ENCODE data around the gene KCNQ1OT1.

The KCNQ1OT1 gene

DNA sequence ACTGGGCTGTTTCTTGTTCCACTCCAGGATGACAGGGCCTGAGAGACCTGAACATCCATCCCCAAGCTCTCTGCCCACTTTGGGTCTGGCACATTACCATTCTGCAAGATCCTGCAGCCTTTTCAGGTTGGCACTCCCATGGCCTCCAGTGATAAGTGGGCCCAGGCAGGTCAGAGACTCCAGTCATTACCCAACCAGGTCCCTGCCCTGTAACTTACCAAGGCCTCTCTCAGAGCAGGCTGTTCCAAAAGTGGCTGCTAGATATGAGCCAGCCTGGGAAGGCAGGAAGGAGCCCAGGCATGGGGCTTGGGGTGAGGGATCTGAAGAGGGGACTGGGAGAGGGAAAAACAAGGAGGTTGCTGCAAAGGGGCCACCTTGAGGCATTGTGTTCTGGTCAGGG lies 35.9 kb downstream of the KCNQ1OT1 start:
- no peaks in the 10 kb centered on the region for H3K9me2 ChIP-seq (replicated peaks; ENCODE audit: insufficient read depth, low read length)
- H3K36me3 ChIP-seq (replicated peaks; ENCODE audit: insufficient read depth, low read length) = no peaks in the 10 kb centered on the region
- H4K20me1 ChIP-seq (ENCODE audit: insufficient read depth, low read length) = no peaks in the 10 kb centered on the region
- no peaks in the 10 kb centered on the region for H3K79me2 ChIP-seq (ENCODE audit: low read length)
- peaks cover 3% of the 10 kb centered on the region; the same call in 1 of the 2 replicates for H3K4me1 ChIP-seq (ENCODE audit: low read length)
- H3K4me3 ChIP-seq (ENCODE audit: low read length) = no peak overlapping the region
- H3K9ac ChIP-seq (ENCODE audit: low read length) = no peak overlapping the region
- no peaks in the 10 kb centered on the region for H3K27me3 ChIP-seq (replicated peaks; ENCODE audit: insufficient read depth, low read length)
- H2AFZ ChIP-seq (ENCODE audit: low read length) = no peak overlapping the region
- DNase-seq = no peak
- no peak overlapping the region for H3K27ac ChIP-seq (ENCODE audit: low read length)
- no peaks in the 10 kb centered on the region for H3F3A ChIP-seq (ENCODE audit: insufficient read depth, low read length)
- no peaks in the 10 kb centered on the region for H3K9me3 ChIP-seq (replicated peaks; ENCODE audit: insufficient read depth, low read length)
- TF ChIP-seq, protein P1, sequence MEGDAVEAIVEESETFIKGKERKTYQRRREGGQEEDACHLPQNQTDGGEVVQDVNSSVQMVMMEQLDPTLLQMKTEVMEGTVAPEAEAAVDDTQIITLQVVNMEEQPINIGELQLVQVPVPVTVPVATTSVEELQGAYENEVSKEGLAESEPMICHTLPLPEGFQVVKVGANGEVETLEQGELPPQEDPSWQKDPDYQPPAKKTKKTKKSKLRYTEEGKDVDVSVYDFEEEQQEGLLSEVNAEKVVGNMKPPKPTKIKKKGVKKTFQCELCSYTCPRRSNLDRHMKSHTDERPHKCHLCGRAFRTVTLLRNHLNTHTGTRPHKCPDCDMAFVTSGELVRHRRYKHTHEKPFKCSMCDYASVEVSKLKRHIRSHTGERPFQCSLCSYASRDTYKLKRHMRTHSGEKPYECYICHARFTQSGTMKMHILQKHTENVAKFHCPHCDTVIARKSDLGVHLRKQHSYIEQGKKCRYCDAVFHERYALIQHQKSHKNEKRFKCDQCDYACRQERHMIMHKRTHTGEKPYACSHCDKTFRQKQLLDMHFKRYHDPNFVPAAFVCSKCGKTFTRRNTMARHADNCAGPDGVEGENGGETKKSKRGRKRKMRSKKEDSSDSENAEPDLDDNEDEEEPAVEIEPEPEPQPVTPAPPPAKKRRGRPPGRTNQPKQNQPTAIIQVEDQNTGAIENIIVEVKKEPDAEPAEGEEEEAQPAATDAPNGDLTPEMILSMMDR (IDR thresholded peaks at IDR 0.05; ENCODE audit: low read length) = no peak
- TF ChIP-seq EZH2 (optimal IDR thresholded peaks at IDR 0.05; ENCODE audit: low read depth, low read length) (no peak), EZH2phosphoT487 (IDR thresholded peaks at IDR 0.05; ENCODE audit: low read length) (no peak)
- H3K4me2 ChIP-seq (ENCODE audit: low read depth, low read length) = no peak overlapping the region

DNA sequence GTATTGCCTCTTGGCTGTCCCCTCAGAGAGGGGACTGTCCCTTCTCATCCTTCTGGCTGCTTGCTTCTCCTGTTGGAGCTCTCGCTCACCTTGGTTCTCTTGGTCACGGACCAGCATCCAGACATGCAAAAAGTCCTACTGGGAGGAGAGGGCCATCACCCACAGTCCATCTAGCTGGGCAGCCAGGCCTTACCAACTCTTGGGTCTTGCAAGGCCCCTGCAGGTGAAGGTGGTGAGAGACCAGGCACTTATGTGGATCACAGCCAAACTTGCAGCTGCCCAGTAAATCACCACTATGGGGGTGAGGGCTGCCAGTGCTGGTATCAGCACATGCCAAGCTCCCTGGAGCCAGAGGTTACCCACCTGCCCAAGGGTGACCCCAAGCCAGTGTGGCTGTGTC lies 36.3 kb downstream of the KCNQ1OT1 start:
- Histone ChIP-seq H3K27ac (ENCODE audit: low read length) (no peak overlapping the region), H3K9me3 (replicated peaks; ENCODE audit: insufficient read depth, low read length) (no peaks in the 10 kb centered on the region), H4K20me1 (ENCODE audit: insufficient read depth, low read length) (no peaks in the 10 kb centered on the region), H3K36me3 (replicated peaks; ENCODE audit: insufficient read depth, low read length) (no peaks in the 10 kb centered on the region), H3K9me2 (replicated peaks; ENCODE audit: insufficient read depth, low read length) (no peaks in the 10 kb centered on the region), H3K4me2 (ENCODE audit: low read depth, low read length) (no peak overlapping the region), H2AFZ (ENCODE audit: low read length) (no peak overlapping the region), H3K79me2 (ENCODE audit: low read length) (no peaks in the 10 kb centered on the region), H3K27me3 (replicated peaks; ENCODE audit: insufficient read depth, low read length) (no peaks in the 10 kb centered on the region), H3F3A (ENCODE audit: insufficient read depth, low read length) (no peaks in the 10 kb centered on the region), H3K4me3 (ENCODE audit: low read length) (no peak overlapping the region), H3K4me1 (ENCODE audit: low read length) (peaks cover 7% of the 10 kb centered on the region; the same call in 1 of the 2 replicates), H3K9ac (ENCODE audit: low read length) (no peak overlapping the region)
- no peak for DNase-seq
- TF ChIP-seq EZH2phosphoT487 (IDR thresholded peaks at IDR 0.05; ENCODE audit: low read length) = no peak

DNA sequence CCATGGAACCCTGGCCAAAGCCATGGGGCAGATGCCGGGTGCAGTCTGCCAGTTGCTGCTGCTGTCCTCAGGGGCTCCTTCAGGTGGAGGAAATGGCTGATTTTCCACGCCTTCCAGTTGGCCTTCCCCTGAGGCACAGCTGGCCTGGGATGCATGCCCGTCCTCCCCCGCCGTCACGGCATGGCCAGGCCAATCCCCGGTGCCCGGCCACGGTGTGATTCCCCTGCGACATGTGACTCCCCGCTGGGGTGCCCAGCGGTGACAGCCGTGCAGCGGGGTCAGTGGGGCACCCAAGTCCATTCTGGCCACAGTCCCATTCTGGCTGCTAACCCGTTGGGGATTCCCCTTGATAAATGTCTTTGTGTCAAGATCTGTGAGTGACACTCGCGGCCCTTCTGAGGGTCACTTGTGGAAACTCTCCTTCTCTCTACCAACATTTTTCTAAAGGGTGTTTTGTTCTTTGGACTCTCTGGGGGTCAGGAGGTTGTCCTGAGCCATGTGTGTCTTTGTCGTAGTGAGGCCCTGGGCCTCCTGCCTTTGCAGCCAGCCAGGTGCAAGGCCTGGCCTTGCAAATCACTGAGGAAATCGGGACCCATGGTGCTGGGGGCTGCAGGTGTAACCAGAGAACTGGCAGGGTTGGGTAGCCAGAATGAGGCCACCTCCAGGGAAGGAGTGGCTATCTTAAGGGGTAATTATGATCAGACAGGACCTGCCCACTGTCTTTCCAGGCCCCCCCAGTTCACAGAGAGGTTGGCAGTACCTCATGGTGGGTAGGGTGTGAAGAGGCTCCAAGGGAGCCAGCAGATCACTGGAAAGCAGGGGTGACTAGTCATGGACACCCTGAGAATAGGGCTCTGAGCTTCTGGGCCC lies 37.1 kb downstream of the KCNQ1OT1 start:
- Histone ChIP-seq H3K4me3 (ENCODE audit: low read length) (no peak overlapping the region), H3K9ac (ENCODE audit: low read length) (no peak overlapping the region), H4K20me1 (ENCODE audit: insufficient read depth, low read length) (no peaks in the 10 kb centered on the region), H3K27me3 (replicated peaks; ENCODE audit: insufficient read depth, low read length) (no peaks in the 10 kb centered on the region), H3F3A (ENCODE audit: insufficient read depth, low read length) (no peaks in the 10 kb centered on the region), H2AFZ (ENCODE audit: low read length) (no peak overlapping the region), H3K9me2 (replicated peaks; ENCODE audit: insufficient read depth, low read length) (no peaks in the 10 kb centered on the region), H3K79me2 (ENCODE audit: low read length) (no peaks in the 10 kb centered on the region), H3K4me2 (ENCODE audit: low read depth, low read length) (no peak overlapping the region), H3K36me3 (replicated peaks; ENCODE audit: insufficient read depth, low read length) (no peaks in the 10 kb centered on the region), H3K9me3 (replicated peaks; ENCODE audit: insufficient read depth, low read length) (no peaks in the 10 kb centered on the region), H3K27ac (ENCODE audit: low read length) (no peak overlapping the region), H3K4me1 (ENCODE audit: low read length) (peaks cover 7% of the 10 kb centered on the region; the same call in 1 of the 2 replicates)
- no peak for DNase-seq
- TF ChIP-seq, protein P1 (IDR thresholded peaks at IDR 0.05; ENCODE audit: low read length) = no peak
- no peak for TF ChIP-seq EZH2phosphoT487 (IDR thresholded peaks at IDR 0.05; ENCODE audit: low read length)

DNA sequence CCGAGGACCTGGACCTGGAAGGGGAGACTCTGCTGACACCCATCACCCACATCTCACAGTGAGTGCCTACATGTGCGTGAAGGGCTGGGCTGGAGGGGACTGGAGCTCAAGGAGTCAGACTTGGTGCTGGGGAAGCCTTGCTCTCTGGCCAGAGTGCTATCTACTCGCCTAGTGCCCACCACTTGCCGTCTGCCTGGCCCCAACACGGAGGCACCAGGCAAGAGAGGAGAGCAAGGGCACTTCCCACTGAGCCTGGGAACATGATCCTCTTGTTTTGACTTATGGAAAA lies 37.8 kb downstream of the KCNQ1OT1 start:
- H2AFZ ChIP-seq (ENCODE audit: low read length) = no peak overlapping the region
- H3K27ac ChIP-seq (ENCODE audit: low read length) = no peak overlapping the region
- H3K9ac ChIP-seq (ENCODE audit: low read length) = no peak overlapping the region
- H3K4me1 ChIP-seq (ENCODE audit: low read length) = peaks cover 7% of the 10 kb centered on the region; the same call in 1 of the 2 replicates
- H3K36me3 ChIP-seq (replicated peaks; ENCODE audit: insufficient read depth, low read length) = no peaks in the 10 kb centered on the region
- H3K4me3 ChIP-seq (ENCODE audit: low read length) = no peak overlapping the region
- H3K9me3 ChIP-seq (replicated peaks; ENCODE audit: insufficient read depth, low read length) = no peaks in the 10 kb centered on the region
- H4K20me1 ChIP-seq (ENCODE audit: insufficient read depth, low read length) = no peaks in the 10 kb centered on the region
- H3F3A ChIP-seq (ENCODE audit: insufficient read depth, low read length) = no peaks in the 10 kb centered on the region
- no peak for DNase-seq
- H3K79me2 ChIP-seq (ENCODE audit: low read length) = no peaks in the 10 kb centered on the region
- no peak overlapping the region for H3K4me2 ChIP-seq (ENCODE audit: low read depth, low read length)
- no peaks in the 10 kb centered on the region for H3K27me3 ChIP-seq (replicated peaks; ENCODE audit: insufficient read depth, low read length)
- no peaks in the 10 kb centered on the region for H3K9me2 ChIP-seq (replicated peaks; ENCODE audit: insufficient read depth, low read length)
- TF ChIP-seq EZH2 (optimal IDR thresholded peaks at IDR 0.05; ENCODE audit: low read depth, low read length) (no peak), EZH2phosphoT487 (IDR thresholded peaks at IDR 0.05; ENCODE audit: low read length) (no peak)
- TF ChIP-seq, protein P1 (IDR thresholded peaks at IDR 0.05; ENCODE audit: low read length) = no peak
